Panc1 (cell line): Measurements from ENCODE around the gene ATXN3L.

Experiments used
- TF ChIP-seq, protein P1 (sequence below): fragments of 450-650 bp; IDR thresholded peaks from 2 replicates; pipeline ENCODE4 v1.5.1; 2017; ENCODE audit warnings: mild to moderate bottlenecking
- TF ChIP-seq, protein P2 (sequence below), 2 experiments: IDR thresholded peaks; 2 replicates each; pipeline ENCODE4 v1.6.1; 2011 to 2012; ENCODE audit warnings: low read depth in 2 of 2, control low read depth in 1 of 2, low read length in 1 of 2, mild to moderate bottlenecking in 1 of 2, moderate library complexity in 1 of 2; ENCODE audit not compliant: insufficient read depth in 1 of 2

DNA sequence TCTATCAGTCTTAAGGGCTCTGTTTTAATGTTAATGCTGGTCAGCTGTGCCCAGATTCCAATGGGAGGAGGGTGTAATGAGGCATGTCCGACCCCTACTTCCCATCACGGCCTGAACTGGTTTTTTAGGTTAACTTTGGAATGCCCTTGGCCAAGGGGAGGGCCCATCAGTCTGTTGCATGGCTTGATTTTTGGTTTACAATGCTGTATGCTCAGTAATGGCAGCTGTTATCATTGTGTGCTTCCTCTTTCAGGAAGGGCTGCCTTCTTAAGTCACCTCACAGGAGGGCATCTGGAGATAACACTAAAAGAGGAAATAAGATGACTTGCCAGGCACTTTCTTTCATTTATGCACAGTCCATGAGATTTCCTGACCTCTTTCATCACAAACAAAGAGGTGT is 36.3 kb downstream of the ATXN3L start:
- TF ChIP-seq, protein P1, sequence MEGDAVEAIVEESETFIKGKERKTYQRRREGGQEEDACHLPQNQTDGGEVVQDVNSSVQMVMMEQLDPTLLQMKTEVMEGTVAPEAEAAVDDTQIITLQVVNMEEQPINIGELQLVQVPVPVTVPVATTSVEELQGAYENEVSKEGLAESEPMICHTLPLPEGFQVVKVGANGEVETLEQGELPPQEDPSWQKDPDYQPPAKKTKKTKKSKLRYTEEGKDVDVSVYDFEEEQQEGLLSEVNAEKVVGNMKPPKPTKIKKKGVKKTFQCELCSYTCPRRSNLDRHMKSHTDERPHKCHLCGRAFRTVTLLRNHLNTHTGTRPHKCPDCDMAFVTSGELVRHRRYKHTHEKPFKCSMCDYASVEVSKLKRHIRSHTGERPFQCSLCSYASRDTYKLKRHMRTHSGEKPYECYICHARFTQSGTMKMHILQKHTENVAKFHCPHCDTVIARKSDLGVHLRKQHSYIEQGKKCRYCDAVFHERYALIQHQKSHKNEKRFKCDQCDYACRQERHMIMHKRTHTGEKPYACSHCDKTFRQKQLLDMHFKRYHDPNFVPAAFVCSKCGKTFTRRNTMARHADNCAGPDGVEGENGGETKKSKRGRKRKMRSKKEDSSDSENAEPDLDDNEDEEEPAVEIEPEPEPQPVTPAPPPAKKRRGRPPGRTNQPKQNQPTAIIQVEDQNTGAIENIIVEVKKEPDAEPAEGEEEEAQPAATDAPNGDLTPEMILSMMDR: no peak
- TF ChIP-seq, protein P2, sequence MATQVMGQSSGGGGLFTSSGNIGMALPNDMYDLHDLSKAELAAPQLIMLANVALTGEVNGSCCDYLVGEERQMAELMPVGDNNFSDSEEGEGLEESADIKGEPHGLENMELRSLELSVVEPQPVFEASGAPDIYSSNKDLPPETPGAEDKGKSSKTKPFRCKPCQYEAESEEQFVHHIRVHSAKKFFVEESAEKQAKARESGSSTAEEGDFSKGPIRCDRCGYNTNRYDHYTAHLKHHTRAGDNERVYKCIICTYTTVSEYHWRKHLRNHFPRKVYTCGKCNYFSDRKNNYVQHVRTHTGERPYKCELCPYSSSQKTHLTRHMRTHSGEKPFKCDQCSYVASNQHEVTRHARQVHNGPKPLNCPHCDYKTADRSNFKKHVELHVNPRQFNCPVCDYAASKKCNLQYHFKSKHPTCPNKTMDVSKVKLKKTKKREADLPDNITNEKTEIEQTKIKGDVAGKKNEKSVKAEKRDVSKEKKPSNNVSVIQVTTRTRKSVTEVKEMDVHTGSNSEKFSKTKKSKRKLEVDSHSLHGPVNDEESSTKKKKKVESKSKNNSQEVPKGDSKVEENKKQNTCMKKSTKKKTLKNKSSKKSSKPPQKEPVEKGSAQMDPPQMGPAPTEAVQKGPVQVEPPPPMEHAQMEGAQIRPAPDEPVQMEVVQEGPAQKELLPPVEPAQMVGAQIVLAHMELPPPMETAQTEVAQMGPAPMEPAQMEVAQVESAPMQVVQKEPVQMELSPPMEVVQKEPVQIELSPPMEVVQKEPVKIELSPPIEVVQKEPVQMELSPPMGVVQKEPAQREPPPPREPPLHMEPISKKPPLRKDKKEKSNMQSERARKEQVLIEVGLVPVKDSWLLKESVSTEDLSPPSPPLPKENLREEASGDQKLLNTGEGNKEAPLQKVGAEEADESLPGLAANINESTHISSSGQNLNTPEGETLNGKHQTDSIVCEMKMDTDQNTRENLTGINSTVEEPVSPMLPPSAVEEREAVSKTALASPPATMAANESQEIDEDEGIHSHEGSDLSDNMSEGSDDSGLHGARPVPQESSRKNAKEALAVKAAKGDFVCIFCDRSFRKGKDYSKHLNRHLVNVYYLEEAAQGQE (IDR thresholded peaks at IDR 0.05; ENCODE audit: insufficient read depth in 1 of 2, low read depth in 2 of 2, low read length in 1 of 2): no peak
